Calu3 (cell line): ENCODE measurements around the gene PRR19. TPM values are rescaled to one million over a fixed set of nuclear protein-coding genes. Genes with fewer than 3 reads are reported as not detected.

Experiments
- BruUV-seq: library from RNA; stranded (reverse); fragments of 400-500 nt; replicated peaks from 2 replicates; lab custom pipeline; 2021; lab: Mats Ljungman, UMichigan
- CTCF ChIA-PET: fragments of 300-600 bp; sonication (Branson Sonifier 250); formaldehyde crosslinking; loops from one replicate; lab custom pipeline; 2022; ENCODE audit warnings: antibody characterized with exemption; lab: Charles Lee
- DNase-seq: peaks from one replicate; pipeline ENCODE4 v3.0.0; 2022
- H3K27ac Mint-ChIP-seq: one replicate; pipeline ENCODE4 v1.8.0; 2022; ENCODE audit warnings: mixed read lengths; ENCODE audit not compliant: unreplicated experiment
- H3K27me3 Mint-ChIP-seq: one replicate; pipeline ENCODE4 v1.8.0; 2022; ENCODE audit warnings: mixed read lengths; ENCODE audit not compliant: unreplicated experiment
- H3K36me3 Mint-ChIP-seq: one replicate; pipeline ENCODE4 v1.8.0; 2022; ENCODE audit warnings: mild to moderate bottlenecking, moderate library complexity, mixed read lengths; ENCODE audit not compliant: insufficient read depth, unreplicated experiment
- H3K4me1 Mint-ChIP-seq: one replicate; pipeline ENCODE4 v1.8.0; 2022; ENCODE audit warnings: mild to moderate bottlenecking, low read depth, mixed read lengths; ENCODE audit not compliant: unreplicated experiment
- H3K4me3 Mint-ChIP-seq: one replicate; pipeline ENCODE4 v1.8.0; 2022; ENCODE audit warnings: mild to moderate bottlenecking, low read depth, moderate library complexity, mixed read lengths; ENCODE audit not compliant: unreplicated experiment
- H3K9me3 Mint-ChIP-seq: one replicate; pipeline ENCODE4 v1.8.0; 2022; ENCODE audit warnings: low read depth, mixed read lengths; ENCODE audit not compliant: unreplicated experiment
- CTCF ChIP-seq: fragments of 200-600 bp; IDR thresholded peaks from one replicate; pipeline ENCODE4 v1.8.0; 2022; ENCODE audit warnings: antibody characterized with exemption; ENCODE audit not compliant: unreplicated experiment
- intact Hi-C: fragments of 100-400 bp; cut with micrococcal nuclease; formaldehyde crosslinking; loops from one replicate; pipeline ENCODE4 v1.10.0; 2022; ENCODE audit not compliant: unreplicated experiment
- total RNA-seq: library from RNA; stranded (reverse); gene quantifications from 2 replicates; pipeline ENCODE4 v1.2.3, GENCODE V29; 2022

The PRR19 gene
- total RNA-seq, 1 experiment from 2014 or later, result 2.4 TPM

GRCh38 chr19:42274065-42274682 is 27.8 kb upstream of the PRR19 start:
- TF ChIP-seq CTCF, result no peak
- no peaks in the 10 kb centered on the region for H3K27me3 Mint-ChIP-seq
- CTCF ChIA-PET, result no interaction called here
- H3K27ac Mint-ChIP-seq, result no peak overlapping the region
- no peak for DNase-seq
- no TSS peak for BruUV-seq
- peaks cover 21% of the 10 kb centered on the region for H3K4me1 Mint-ChIP-seq
- H3K4me3 Mint-ChIP-seq, result no peak overlapping the region
- H3K36me3 Mint-ChIP-seq, result peaks cover 20% of the 10 kb centered on the region
- intact Hi-C loops, result no loop called here
- no peaks in the 10 kb centered on the region for H3K9me3 Mint-ChIP-seq

- no peaks in the 10 kb centered on the region for H3K27me3 Mint-ChIP-seq
- intact Hi-C loops, result no loop called here
- H3K27ac Mint-ChIP-seq, result no peak overlapping the region
- TF ChIP-seq CTCF, result no peak
- DNase-seq, result no peak
- H3K9me3 Mint-ChIP-seq, result no peaks in the 10 kb centered on the region
- CTCF ChIA-PET, result no interaction called here
- H3K4me3 Mint-ChIP-seq, result no peak overlapping the region
- no TSS peak for BruUV-seq
- peaks cover 29% of the 10 kb centered on the region for H3K36me3 Mint-ChIP-seq
- peaks cover 29% of the 10 kb centered on the region for H3K4me1 Mint-ChIP-seq
These were observed 26.8 kb upstream of the PRR19 start for GRCh38 chr19:42275103-42275502.

- no peak overlapping the region for H3K4me3 Mint-ChIP-seq
- DNase-seq, result no peak
- intact Hi-C loops, result no loop called here
- peaks cover 33% of the 10 kb centered on the region for H3K36me3 Mint-ChIP-seq
- H3K27ac Mint-ChIP-seq, result peak overlapping the region; percentile 4
- peaks cover 29% of the 10 kb centered on the region for H3K4me1 Mint-ChIP-seq
- CTCF ChIA-PET, result no interaction called here
- BruUV-seq, result no TSS peak
- no peaks in the 10 kb centered on the region for H3K27me3 Mint-ChIP-seq
- TF ChIP-seq CTCF, result no peak
- H3K9me3 Mint-ChIP-seq, result no peaks in the 10 kb centered on the region
These were observed 26.4 kb upstream of the PRR19 start for GRCh38 chr19:42275517-42275916.

GRCh38 chr19:42276284-42276683 is 25.6 kb upstream of the PRR19 start:
- Mint-ChIP-seq H3K4me1 (peaks cover 29% of the 10 kb centered on the region), H3K36me3 (peaks cover 37% of the 10 kb centered on the region), H3K9me3 (no peaks in the 10 kb centered on the region), H3K4me3 (no peak overlapping the region), H3K27ac (no peak overlapping the region), H3K27me3 (no peaks in the 10 kb centered on the region)
- TF ChIP-seq CTCF, result no peak
- BruUV-seq, result no TSS peak
- intact Hi-C loops, result no loop called here
- CTCF ChIA-PET, result no interaction called here
- DNase-seq, result no peak
